Lung (tissue), 12 donors: ENCODE measurements around the gene MT2A. TPM values are rescaled to one million over a fixed set of nuclear protein-coding genes. Genes with fewer than 3 reads are reported as not detected.
A peak's percentile ranks its signal among the peaks of the same experiment; 100 is the strongest.

ENCODE experiments used
- ATAC-seq: fragments of 200-7000 bp; cut with Tn5 transposase; one replicate; pipeline ENCODE4 v1.9.1; 2020; ENCODE audit warnings: moderate number of reproducible peaks; ENCODE audit not compliant: insufficient read depth, low FRiP score
- DNase-seq, 3 donors: peaks; one replicate each; pipeline ENCODE4 v3.0.0-alpha.2; 2013 to 2017
- H3K27ac ChIP-seq, 2 donors: one replicate each; pipeline ENCODE4 v1.5.1; 2013; ENCODE audit warnings: mild to moderate bottlenecking in 2 of 2, moderate library complexity in 2 of 2, control low read depth in 1 of 2, inconsistent platforms in 1 of 2, low read depth in 1 of 2, low read length in 1 of 2
- H3K27me3 ChIP-seq, 3 donors: one replicate each; pipeline ENCODE4 v1.5.1; 2013; ENCODE audit warnings: low read length in 2 of 3; ENCODE audit not compliant: control insufficient read depth in 3 of 3, insufficient read depth in 3 of 3
- H3K36me3 ChIP-seq, 4 donors: one replicate each; pipeline ENCODE4 v1.5.1; 2013; ENCODE audit warnings: low read length in 4 of 4, mild to moderate bottlenecking in 1 of 4, moderate library complexity in 1 of 4; ENCODE audit not compliant: control insufficient read depth in 4 of 4, insufficient read depth in 4 of 4
- H3K4me1 ChIP-seq, 5 donors: one replicate each; pipeline ENCODE4 v1.5.1; 2013; ENCODE audit warnings: low read length in 5 of 5, mild to moderate bottlenecking in 2 of 5, moderate library complexity in 1 of 5; ENCODE audit not compliant: control insufficient read depth in 5 of 5, insufficient read depth in 5 of 5
- H3K4me3 ChIP-seq: one replicate; pipeline ENCODE4 v1.5.1; 2013; ENCODE audit warnings: mild to moderate bottlenecking, control low read depth, moderate library complexity
- H3K9ac ChIP-seq, 2 donors: one replicate each; pipeline ENCODE4 v1.5.1; 2013; ENCODE audit warnings: low read length in 2 of 2, control low read depth in 1 of 2; ENCODE audit not compliant: insufficient read depth in 1 of 2
- H3K9me3 ChIP-seq, 4 donors: one replicate each; pipeline ENCODE4 v1.5.1; 2013; ENCODE audit warnings: low read length in 3 of 4, mild to moderate bottlenecking in 1 of 4, moderate library complexity in 1 of 4; ENCODE audit not compliant: control insufficient read depth in 4 of 4, insufficient read depth in 3 of 4
- CTCF ChIP-seq: IDR thresholded peaks from 2 replicates; pipeline ENCODE4 v1.5.1; 2012; ENCODE audit warnings: mild to moderate bottlenecking; ENCODE audit errors: control extremely low read depth, extremely low read depth
- WGBS, 2 donors: extraction: QIAGEN DNeasy Blood & Tissue Kit; methylation state at CpG; one replicate each; pipeline ENCODE4 v1.1.7; 2013; 5-methylcytosine and 5-hydroxymethylcytosine counted together
- polyA plus RNA-seq, 2 donors: library from polyadenylated mRNA; stranded (reverse); fragments of 200-250 nt; gene quantifications; one replicate each; pipeline ENCODE4 v1.2.1, GENCODE V29; 2013
- total RNA-seq, 2 donors: library from RNA; depleted of rRNA in 1 of 2; stranded (reverse); fragments of >200 nt in 1 of 2; gene quantifications; one replicate each; pipeline ENCODE4 v1.2.1, GENCODE V29; 2014 to 2021
- donor health status: control.
- donor health status: control.
- donor health status: Bipolar disorder and iron deficiency.
- donor health status: healthy.
- donor health status: DM: yes; HTN: yes; CAD: no.

Gene MT2A
- total and polyA plus RNA-seq, 4 donors = 17.6 to 1,104 (median 712) TPM

GRCh38 chr16:56657555-56658326 lies 49.4 kb downstream of the MT2A start, which contains the start of gene MT1F:
MT1F (plus strand) TSS chr16:56657959; CDS start chr16:56658059, 100 bp downstream.
- no peaks in the 10 kb centered on the region for H3K36me3 ChIP-seq
- WGBS, 2 donors = 0 to 2% methylated on average over 37 to 46 of the region's 46 CpGs
- peak within 1 kb of the TSS in 1 of 2 donors; percentile 14 for H3K9ac ChIP-seq
- ATAC-seq = peak; percentile 92
- no peaks in the 10 kb centered on the region for H3K9me3 ChIP-seq
- peak within 1 kb of the TSS in 1 of 2 donors; percentile 16 for H3K27ac ChIP-seq
- H3K4me1 ChIP-seq = peaks cover 0 to 12% (median 5%) of the 10 kb centered on the region in 5 donors
- DNase-seq = peak; percentile 48 to 73 (median 65)
- no peak for TF ChIP-seq CTCF
- peaks cover 0 to 48% (median 39%) of the 10 kb centered on the region in 3 donors for H3K27me3 ChIP-seq
- H3K4me3 ChIP-seq = peak within 1 kb of the TSS; percentile 18

DNA sequence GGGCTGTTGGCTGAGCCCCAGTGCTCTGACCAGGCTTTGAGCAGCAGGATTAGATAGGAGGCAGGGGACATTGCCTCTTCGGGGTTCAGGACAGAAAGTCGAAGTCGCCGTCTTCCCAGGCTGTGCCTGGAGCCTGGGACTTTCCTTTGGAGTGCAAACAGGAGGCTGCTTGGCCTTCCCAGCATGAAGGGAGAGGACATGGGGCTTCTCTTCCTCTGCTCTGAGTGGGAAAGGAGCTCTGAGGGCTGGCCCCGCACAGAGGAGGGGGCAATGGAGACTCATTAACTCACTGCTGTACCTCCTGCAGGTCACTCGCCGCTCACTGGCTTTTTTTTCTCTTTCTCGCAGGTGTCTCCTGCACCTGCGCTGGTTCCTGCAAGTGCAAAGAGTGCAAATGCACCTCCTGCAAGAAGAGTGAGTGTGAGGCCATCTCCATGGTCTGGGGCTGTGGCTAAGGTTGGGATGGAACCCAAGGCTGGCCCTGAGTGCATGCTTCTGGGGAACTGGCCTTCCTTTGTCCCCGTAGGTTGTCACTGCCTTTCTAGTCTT lies 50.0 kb downstream of the MT2A start:
- Histone ChIP-seq H3K4me1 (peaks cover 0 to 16% (median 5%) of the 10 kb centered on the region in 5 donors), H3K36me3 (no peaks in the 10 kb centered on the region), H3K4me3 (no peak overlapping the region), H3K27ac (no peak overlapping the region), H3K9ac (peak overlapping the region in 1 of 2 donors; percentile 14), H3K27me3 (peaks cover 0 to 53% (median 45%) of the 10 kb centered on the region in 3 donors), H3K9me3 (no peaks in the 10 kb centered on the region)
- no peak for DNase-seq
- ATAC-seq = no peak
- TF ChIP-seq CTCF = no peak
- WGBS, 2 donors = 36 to 46% methylated on average over 10 of the region's 10 CpGs

Other genes with a start within 250 kb of the MT2A start
- gene AMFR, start 183.0 kb upstream of the MT2A start, total RNA-seq = 10 to 100 TPM; 79.4 to 86.1 TPM
- gene AMFR, start 183.0 kb upstream of the MT2A start, polyA plus RNA-seq = 10 to 100 TPM; 39.5 to 43.1 TPM
- gene NUDT21, start 157.3 kb upstream of the MT2A start, total RNA-seq = 10 to 100 TPM; 84.8 to 91.0 TPM
- gene NUDT21, start 157.3 kb upstream of the MT2A start, polyA plus RNA-seq = 10 to 100 TPM; 30.9 to 36.1 TPM
- gene OGFOD1, start 157.0 kb upstream of the MT2A start, total RNA-seq = 10 to 100 TPM; 32.4 to 36.1 TPM
- 10 to 100 TPM in 1 of 2 donors, 1 to 10 TPM in 1; 9.1 to 26.6 TPM for gene OGFOD1, start 157.0 kb upstream of the MT2A start, polyA plus RNA-seq
- gene BBS2, start 88.6 kb upstream of the MT2A start, total RNA-seq = 10 to 100 TPM; 37.5 to 70.0 TPM
- gene BBS2, start 88.6 kb upstream of the MT2A start, polyA plus RNA-seq = 10 to 100 TPM; 14.0 to 28.6 TPM
- not detected for gene MT4, start 43.5 kb upstream of the MT2A start, total RNA-seq
- gene MT4, start 43.5 kb upstream of the MT2A start, polyA plus RNA-seq = not detected
- not detected for gene MT3, start 19.1 kb upstream of the MT2A start, total RNA-seq
- gene MT3, start 19.1 kb upstream of the MT2A start, polyA plus RNA-seq = 1 to 10 TPM; 1.3 to 4.4 TPM
- gene MT1E, start 17.2 kb downstream of the MT2A start, total RNA-seq = 100 to 1,000 TPM in 1 of 2 donors, 10 to 100 TPM in 1; 22.1 to 251 TPM
- gene MT1E, start 17.2 kb downstream of the MT2A start, polyA plus RNA-seq = 100 to 1,000 TPM in 1 of 2 donors, 10 to 100 TPM in 1; 66.9 to 746 TPM
- gene MT1M, start 24.1 kb downstream of the MT2A start, total RNA-seq = 10 to 100 TPM in 1 of 2 donors, under 1 TPM in 1; 0.88 to 51.9 TPM
- gene MT1M, start 24.1 kb downstream of the MT2A start, polyA plus RNA-seq = 100 to 1,000 TPM in 1 of 2 donors, 10 to 100 TPM in 1; 35.2 to 251 TPM
- 10 to 100 TPM in 1 of 2 donors, 1 to 10 TPM in 1; 1.1 to 36.2 TPM for gene MT1A, start 30.1 kb downstream of the MT2A start, total RNA-seq
- 100 to 1,000 TPM in 1 of 2 donors, 10 to 100 TPM in 1; 66.7 to 438 TPM for gene MT1A, start 30.1 kb downstream of the MT2A start, polyA plus RNA-seq
- not detected for gene MT1B, start 43.3 kb downstream of the MT2A start, total RNA-seq
- not detected for gene MT1B, start 43.3 kb downstream of the MT2A start, polyA plus RNA-seq
- 10 to 100 TPM in 1 of 2 donors, 1 to 10 TPM in 1; 3.6 to 30.9 TPM for gene MT1F, start 49.4 kb downstream of the MT2A start, total RNA-seq
- gene MT1F, start 49.4 kb downstream of the MT2A start, polyA plus RNA-seq = 10 to 100 TPM; 10.9 to 42.0 TPM
- gene MT1G, start 59.5 kb downstream of the MT2A start, total RNA-seq = 10 to 100 TPM in 1 of 2 donors, 1 to 10 TPM in 1; 3.5 to 38.1 TPM
- gene MT1G, start 59.5 kb downstream of the MT2A start, polyA plus RNA-seq = 100 to 1,000 TPM; 118 to 140 TPM
- 1 to 10 TPM in 1 of 2 donors, not detected in 1; 4.4 TPM for gene MT1H, start 61.2 kb downstream of the MT2A start, total RNA-seq
- gene MT1H, start 61.2 kb downstream of the MT2A start, polyA plus RNA-seq = 10 to 100 TPM in 1 of 2 donors, 1 to 10 TPM in 1; 1.9 to 10.3 TPM
- gene MT1X, start 73.9 kb downstream of the MT2A start, total RNA-seq = 100 to 1,000 TPM in 1 of 2 donors, 10 to 100 TPM in 1; 39.3 to 248 TPM
- 100 to 1,000 TPM; 364 to 989 TPM for gene MT1X, start 73.9 kb downstream of the MT2A start, polyA plus RNA-seq
- 10 to 100 TPM; 58.5 to 59.9 TPM for gene NUP93, start 121.5 kb downstream of the MT2A start, total RNA-seq
- gene NUP93, start 121.5 kb downstream of the MT2A start, polyA plus RNA-seq = 10 to 100 TPM; 27.4 to 43.9 TPM